ENCODE measurements around the gene MAB21L2. TPM values are rescaled to one million over a fixed set of nuclear protein-coding genes. Genes with fewer than 3 reads are reported as not detected.

MAB21L2 gene
- polyA plus RNA-seq, 3 donors: not detected

- Histone ChIP-seq H2AFZ (ENCODE audit: insufficient read depth, low read depth, low read length, poor library complexity, severe bottlenecking) (no peak overlapping the region), H3K4me3 (replicated peaks in 1 of 3; ENCODE audit: low read depth in 2 of 3, low read length in 3 of 3) (no peak overlapping the region), H3K27ac (ENCODE audit: low read depth in 1 of 2, low read length in 2 of 2) (no peak overlapping the region), H3K9ac (ENCODE audit: insufficient read depth, low read length, poor library complexity, severe bottlenecking) (no peak overlapping the region), H3K27me3 (ENCODE audit: control insufficient read depth in 2 of 2, insufficient read depth in 2 of 2, low read length in 2 of 2) (no peaks in the 10 kb centered on the region), H3K4me2 (replicated peaks; ENCODE audit: extremely low read depth, low read length, poor library complexity, severe bottlenecking) (no peak overlapping the region), H3K9me3 (replicated peaks in 1 of 2; ENCODE audit: control insufficient read depth in 1 of 2, insufficient read depth in 1 of 2, low read length in 2 of 2) (no peaks in the 10 kb centered on the region), H4K20me1 (ENCODE audit: insufficient read depth, low read length) (no peaks in the 10 kb centered on the region), H3K79me2 (ENCODE audit: insufficient read depth, low read length) (no peaks in the 10 kb centered on the region), H3K4me1 (ENCODE audit: control insufficient read depth in 1 of 2, insufficient read depth in 2 of 2, low read length in 2 of 2) (no peaks in the 10 kb centered on the region), H3K36me3 (replicated peaks in 1 of 2; ENCODE audit: control insufficient read depth in 1 of 2, insufficient read depth in 2 of 2, low read length in 2 of 2) (no peaks in the 10 kb centered on the region)
- Mint-ChIP-seq H3K9me3 (no peaks in the 10 kb centered on the region), H3K36me3 (peaks cover 2 to 6% of the 10 kb centered on the region in 2 donors), H3K4me1 (no peaks in the 10 kb centered on the region), H3K27ac (no peak overlapping the region), H3K27me3 (ENCODE audit: low read depth in 3 of 3) (no peaks in the 10 kb centered on the region), H3K4me3 (no peak overlapping the region)
- no peak for DNase-seq
- no CpG with 5 or more reads among the region's 4 CpGs for WGBS (ENCODE audit: insufficient coverage)
- TF ChIP-seq CTCF (IDR thresholded peaks at IDR 0.05): no peak
- intact Hi-C loops (cut with micrococcal nuclease): no loop called here
Measured at GRCh38 chr4:150591904-150592303, 10.0 kb downstream of the MAB21L2 start.

- no CpG with 5 or more reads among the region's 1 CpG for WGBS (ENCODE audit: insufficient coverage)
- Histone ChIP-seq H3K4me3 (replicated peaks in 1 of 3; ENCODE audit: low read depth in 2 of 3, low read length in 3 of 3) (no peak overlapping the region), H3K4me1 (ENCODE audit: control insufficient read depth in 1 of 2, insufficient read depth in 2 of 2, low read length in 2 of 2) (no peaks in the 10 kb centered on the region), H3K4me2 (replicated peaks; ENCODE audit: extremely low read depth, low read length, poor library complexity, severe bottlenecking) (no peak overlapping the region), H3K27me3 (ENCODE audit: control insufficient read depth in 2 of 2, insufficient read depth in 2 of 2, low read length in 2 of 2) (no peaks in the 10 kb centered on the region), H3K79me2 (ENCODE audit: insufficient read depth, low read length) (no peaks in the 10 kb centered on the region), H3K9ac (ENCODE audit: insufficient read depth, low read length, poor library complexity, severe bottlenecking) (no peak overlapping the region), H3K27ac (ENCODE audit: low read depth in 1 of 2, low read length in 2 of 2) (no peak overlapping the region), H3K36me3 (replicated peaks in 1 of 2; ENCODE audit: control insufficient read depth in 1 of 2, insufficient read depth in 2 of 2, low read length in 2 of 2) (no peaks in the 10 kb centered on the region), H2AFZ (ENCODE audit: insufficient read depth, low read depth, low read length, poor library complexity, severe bottlenecking) (no peak overlapping the region), H3K9me3 (replicated peaks in 1 of 2; ENCODE audit: control insufficient read depth in 1 of 2, insufficient read depth in 1 of 2, low read length in 2 of 2) (no peaks in the 10 kb centered on the region), H4K20me1 (ENCODE audit: insufficient read depth, low read length) (no peaks in the 10 kb centered on the region)
- intact Hi-C loops (cut with micrococcal nuclease): no loop called here
- Mint-ChIP-seq H3K4me1 (no peaks in the 10 kb centered on the region), H3K9me3 (no peaks in the 10 kb centered on the region), H3K27me3 (ENCODE audit: low read depth in 3 of 3) (no peaks in the 10 kb centered on the region), H3K4me3 (no peak overlapping the region), H3K36me3 (peaks cover 4 to 10% of the 10 kb centered on the region in 2 donors), H3K27ac (no peak overlapping the region)
- no peak for DNase-seq
- no peak for TF ChIP-seq CTCF (IDR thresholded peaks at IDR 0.05)
Measured at GRCh38 chr4:150593996-150594395, 12.0 kb downstream of the MAB21L2 start.
